GF-D8 (cell line): ENCODE measurements around the gene BRD2.

Experiments used
- DNase-seq: peaks from one replicate; lab custom pipeline; 2025; lab: John Stamatoyannopoulos, UW

The BRD2 gene

GRCh38 chr6:32949113-32949512, 19.3 kb upstream of the BRD2 start:
- no peak for DNase-seq

DNA sequence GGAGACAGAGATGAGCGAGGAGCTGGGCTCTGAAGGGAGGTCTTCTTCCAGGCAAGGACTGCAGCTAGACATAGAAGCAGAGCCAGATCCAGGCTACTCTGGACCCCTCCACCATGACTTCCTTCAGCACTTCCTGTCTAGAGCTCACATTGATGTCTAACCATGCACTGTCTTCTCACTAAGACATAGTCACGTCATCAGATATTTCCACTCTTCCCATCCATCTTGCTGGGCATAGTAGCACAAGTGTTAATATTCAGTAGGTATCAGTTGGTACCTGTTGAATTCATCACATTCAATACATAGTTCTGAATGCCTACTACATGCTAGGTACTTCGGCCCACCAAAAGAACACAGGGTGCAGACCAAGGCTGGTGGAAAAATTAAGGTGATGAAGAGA, 18.4 kb upstream of the BRD2 start:
- no peak for DNase-seq

DNA sequence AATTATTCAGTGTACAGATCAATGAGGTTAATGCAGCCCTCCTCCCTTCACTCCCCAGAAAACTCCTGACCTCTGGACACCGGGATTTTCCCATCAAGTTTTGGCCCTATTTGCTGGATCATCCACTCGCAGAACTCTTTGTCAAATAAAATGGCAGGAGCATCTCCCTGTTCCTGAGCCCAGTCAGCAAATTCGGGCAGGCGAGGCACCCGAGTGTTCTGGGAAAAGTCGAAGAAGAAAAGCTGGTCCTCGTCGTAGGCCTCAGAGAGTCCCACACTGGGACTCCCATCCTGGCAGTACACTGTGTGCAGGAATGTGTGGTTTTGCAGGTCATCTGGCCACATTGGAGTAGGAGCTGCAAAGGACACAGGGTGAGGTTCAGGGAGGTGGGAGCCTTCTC, 17.9 kb upstream of the BRD2 start:
- no peak for DNase-seq

DNA sequence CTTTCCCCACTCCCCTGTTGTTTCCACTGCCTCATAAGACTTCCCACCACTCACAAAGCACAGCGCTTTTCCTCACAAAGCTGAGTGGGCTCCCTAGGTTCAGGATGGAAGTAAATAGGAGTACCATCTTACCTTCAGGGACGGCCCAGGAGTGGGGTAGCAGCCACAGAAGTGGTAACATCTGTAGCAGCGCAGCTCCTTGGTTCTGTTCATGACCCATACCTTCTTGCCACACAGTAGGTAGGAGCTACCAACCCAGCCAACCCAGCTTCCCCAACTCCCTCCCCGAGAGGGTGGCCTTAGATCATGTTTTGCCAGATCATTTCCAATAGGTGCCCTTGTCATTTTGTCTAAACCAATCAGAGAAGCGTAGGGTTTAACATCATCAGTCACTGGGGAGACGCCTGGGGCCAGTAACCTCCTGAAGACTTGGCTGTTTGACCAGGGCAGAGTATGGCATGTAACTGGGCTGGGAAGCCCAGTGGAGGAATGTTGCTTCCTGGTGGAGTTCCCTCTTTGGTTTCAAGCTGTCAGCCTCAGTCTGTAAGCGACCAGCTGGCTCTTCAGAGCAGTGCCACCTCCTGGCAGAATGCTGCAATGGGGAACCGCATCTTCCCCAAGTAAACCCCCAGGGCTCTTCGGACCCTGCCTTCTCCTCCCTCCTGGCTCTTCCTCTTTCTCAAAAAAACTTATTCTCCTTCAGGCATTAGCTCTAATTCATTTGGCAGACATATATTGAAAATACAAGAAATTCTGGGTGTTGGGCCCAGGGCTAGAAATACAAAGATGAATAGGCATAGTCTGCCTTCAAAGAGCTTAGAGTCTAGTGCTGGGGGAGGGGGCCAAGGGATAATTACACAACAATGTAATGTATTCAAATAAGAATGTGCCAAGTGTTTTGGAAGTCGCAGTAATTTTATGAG, 15.3 kb upstream of the BRD2 start, which contains the start of gene HLA-DMA:
TSS of gene HLA-DMA (minus strand) at position 281 of the 923 bp plus-strand sequence. CDS start at position 220, 61 bp downstream.
- peak; percentile 76 for DNase-seq

DNA sequence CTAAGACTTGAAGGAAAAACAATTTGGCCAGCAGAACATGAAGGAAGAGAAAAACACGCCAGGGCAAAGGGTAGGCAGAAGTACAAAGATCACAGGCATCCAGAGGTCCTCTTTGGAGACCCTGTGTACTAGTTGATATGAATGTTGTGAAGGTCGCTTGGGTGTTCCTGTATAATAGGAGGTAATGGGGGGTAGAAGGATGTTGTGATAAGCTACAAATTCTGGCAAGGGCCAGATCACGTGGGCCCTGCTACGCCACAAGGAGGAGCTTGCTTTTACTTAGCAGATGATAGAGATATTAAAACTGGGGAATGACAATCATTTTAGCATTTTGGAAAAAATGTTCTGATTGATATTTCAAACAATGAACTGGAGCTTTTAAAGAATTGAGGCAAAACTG, 14.6 kb upstream of the BRD2 start:
- DNase-seq = no peak

GRCh38 chr6:32954267-32954666, 14.1 kb upstream of the BRD2 start:
- no peak for DNase-seq

DNA sequence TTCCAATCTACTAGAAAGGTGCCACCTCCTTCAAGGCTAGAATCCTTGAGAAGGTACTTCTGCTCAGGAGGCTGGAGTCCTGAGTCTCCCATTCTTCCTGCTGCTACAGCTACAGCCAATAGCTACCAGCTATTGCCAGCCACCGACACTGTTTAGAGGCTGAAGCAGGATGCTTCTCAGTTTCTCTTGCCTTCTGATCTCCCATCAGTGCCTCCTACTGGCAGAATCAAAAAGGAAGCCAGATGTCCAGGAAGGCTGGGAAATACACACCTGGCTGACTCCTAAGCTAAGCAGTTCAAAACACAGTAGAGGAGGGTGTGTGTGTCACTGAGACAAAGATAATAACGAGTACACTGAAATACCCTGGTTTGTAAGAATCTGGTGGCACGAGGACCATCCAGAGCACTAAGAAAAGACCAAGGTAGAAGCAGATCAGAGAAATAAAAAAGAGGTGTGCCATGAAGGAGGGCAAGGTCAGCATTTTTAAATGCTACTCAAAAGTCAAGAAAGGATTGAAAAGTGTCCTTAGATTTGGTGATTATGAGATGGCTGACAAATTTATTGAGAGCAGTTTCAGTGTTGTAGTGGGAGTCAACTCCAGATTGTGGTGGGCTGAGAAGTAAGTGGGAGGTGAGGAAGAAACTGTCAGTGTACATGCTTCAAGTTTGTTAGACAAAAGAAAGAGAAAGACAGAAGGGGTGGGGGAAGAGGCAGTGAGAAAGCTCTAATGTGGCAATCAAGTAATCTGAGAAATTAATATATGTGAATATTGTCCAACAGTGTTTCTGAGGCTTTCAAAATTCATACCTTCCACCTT, 13.2 kb upstream of the BRD2 start:
- no peak for DNase-seq

DNA sequence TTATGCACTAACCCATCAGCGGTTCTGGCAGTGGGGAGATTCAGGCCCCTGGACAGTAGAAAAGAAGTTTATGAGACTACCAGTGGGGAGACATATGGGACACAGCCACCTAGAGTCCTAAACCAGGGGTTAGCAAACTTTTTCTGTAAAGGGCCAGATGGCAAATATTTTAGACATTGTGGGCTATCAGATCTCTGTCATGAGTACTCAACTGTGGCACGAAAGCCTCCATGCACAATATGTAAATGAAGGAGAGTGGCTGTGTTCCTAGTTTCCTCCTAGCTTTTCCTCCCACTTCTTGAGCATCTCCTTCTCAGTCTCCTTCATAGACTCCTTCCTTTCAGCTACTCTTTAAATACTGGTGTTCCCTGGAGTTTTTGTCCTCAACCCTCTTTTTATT, 12.2 kb upstream of the BRD2 start:
- DNase-seq = no peak

DNA sequence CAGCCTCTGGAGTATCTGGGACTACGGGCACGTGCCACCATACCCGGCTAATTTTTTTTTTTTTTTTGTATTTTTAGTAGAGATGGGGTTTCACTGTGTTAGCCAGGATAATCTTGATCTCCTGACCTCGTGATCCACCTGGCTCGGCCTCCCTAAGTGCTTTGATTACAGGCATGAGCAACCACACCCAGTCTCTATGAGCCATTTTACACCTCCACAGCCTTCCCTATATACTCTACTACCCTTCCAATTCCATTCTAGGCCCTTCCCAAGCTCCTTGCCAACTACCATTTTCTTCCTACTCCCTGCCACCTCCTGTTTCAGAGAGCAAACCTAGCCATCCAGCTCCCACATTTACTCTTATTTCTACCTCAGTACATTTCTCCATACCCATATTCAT, 7.8 kb upstream of the BRD2 start:
- DNase-seq = no peak

DNA sequence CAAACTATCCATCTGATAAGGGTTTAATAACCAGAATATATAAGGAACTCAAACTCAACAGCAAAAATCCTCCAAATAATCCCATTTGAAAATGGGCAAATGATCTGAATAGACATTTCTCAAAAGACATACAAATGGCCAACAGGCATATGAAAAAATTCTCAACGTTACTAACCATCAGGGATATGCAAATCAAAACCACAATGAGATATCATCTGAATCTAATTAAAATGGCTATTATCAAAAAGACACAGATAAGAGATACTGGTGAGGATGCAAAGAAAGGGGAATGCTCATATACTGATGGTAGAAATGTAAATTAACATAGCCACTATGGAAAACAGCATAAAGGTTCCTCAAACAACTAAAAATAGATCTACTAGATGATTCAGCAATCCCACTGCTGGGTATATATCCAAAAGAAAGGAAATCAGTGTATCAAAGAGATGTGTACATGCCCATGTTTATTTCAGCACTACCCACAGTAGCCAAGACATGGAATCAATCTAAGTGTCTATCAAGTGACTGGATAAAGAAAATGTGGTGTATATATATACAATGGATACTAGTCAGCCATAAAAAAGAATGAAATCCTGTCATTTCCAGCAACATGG, 6.1 kb upstream of the BRD2 start:
- DNase-seq = no peak

- DNase-seq = no peak
Measured at GRCh38 chr6:32963866-32964265, 4.5 kb upstream of the BRD2 start.

DNA sequence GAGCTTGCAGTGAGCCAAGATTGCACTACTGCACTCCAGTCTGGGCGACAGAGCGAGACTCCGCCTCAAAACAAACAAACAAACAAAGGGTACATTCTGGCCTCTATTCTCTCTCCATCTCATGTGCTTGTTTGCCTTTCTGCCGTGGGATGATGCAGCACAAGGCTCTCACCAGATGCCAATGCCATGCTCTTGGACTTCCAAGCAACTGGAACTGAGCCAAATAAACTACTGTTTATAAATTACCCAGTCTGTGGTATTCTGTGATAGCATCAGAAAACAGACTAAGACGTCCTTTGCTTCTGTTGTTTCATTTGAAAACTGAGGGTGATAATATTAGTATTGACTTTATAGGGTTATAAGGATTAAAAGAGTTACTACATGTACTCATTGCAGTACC, 3.6 kb upstream of the BRD2 start:
- no peak for DNase-seq

- DNase-seq = peak; percentile 57
Measured at GRCh38 chr6:32967151-32968091, 973 bp upstream of the BRD2 start.

GRCh38 chr6:32968867-32969684, 682 bp downstream of the BRD2 start:
- DNase-seq = peak; percentile 54

GRCh38 chr6:32969685-32970412, 1.5 kb downstream of the BRD2 start:
- DNase-seq = peak; percentile 63

GRCh38 chr6:32970413-32971241, 2.2 kb downstream of the BRD2 start:
- DNase-seq = peak; percentile 41

DNA sequence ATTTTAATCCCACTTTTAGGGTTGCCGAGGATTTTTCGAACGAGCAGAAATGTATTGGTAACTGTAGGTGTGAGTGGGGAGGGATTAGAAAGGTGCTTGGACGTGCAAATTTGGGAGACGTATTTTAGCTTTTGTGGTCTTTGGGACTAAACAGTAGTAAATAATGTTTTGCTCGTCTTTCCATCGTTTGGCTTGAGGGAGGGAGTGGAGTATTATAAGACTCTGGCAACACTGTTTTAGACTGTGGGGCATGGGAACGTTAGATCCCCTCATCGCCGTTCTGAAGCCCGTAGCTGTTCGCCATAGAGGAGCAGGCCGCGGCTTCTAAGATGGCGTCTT, 2.8 kb downstream of the BRD2 start:
- no peak for DNase-seq

- peak; percentile 99 for DNase-seq
Measured at GRCh38 chr6:32971581-32972352, 3.4 kb downstream of the BRD2 start.
